HG02981 (cell line): Measurements from ENCODE around the gene MORF4L1.
"Not testable (repeated sequence)": the region's sequence is repeated elsewhere in the genome, so short reads cannot be mapped to it uniquely, and the experiment has no call there.

Source experiments
- ATAC-seq: cut with Tn5 transposase; IDR thresholded peaks from one replicate; pipeline ENCODE4 v1.9.1; 2021; ENCODE audit warnings: mild to moderate bottlenecking, moderate library complexity; ENCODE audit not compliant: unreplicated experiment

Gene MORF4L1

DNA sequence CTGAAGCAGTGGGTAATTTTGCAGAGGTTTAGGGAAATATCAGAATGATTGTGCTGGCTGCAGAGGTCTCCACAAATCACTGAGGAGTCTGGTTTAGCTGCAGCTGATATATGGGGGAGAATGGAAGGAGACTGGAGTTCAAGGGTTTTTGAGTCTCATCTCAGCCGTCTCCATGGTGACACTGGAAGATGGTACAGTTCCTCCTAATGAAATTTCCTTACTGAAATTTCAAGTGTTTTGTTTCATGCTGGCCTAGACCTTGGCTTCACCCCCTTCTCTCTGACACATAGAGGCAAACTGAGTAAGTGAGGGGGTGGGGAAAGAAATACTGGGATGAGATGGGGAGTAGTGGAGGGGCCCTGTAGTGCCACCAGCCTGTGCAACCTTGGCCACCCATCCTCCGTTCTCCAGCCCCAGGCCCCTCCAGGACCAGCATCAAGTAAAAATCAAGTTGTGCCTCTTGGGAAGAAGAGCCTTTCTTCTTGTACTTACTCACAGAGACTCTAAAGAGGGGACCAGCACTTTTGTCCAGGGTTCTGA lies 17.8 kb upstream of the MORF4L1 start:
- no peak for ATAC-seq

DNA sequence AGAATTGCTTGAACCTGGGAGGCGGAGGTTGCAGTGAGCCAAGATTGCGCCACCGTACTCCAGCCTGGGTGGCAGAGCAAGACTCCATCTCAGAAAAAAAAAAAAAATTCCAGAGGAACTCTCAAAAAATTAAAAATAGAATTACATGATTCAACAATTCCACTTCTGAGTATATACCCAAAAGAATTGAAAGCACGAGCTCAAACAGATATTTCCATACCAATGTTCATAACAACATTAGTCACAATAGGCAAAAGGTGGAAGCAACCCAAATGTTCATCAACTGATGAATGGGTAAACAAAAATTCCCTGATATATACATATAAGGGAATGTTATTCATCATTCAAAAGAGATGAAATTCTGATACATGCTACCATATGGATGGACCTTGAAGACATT lies 16.9 kb upstream of the MORF4L1 start:
- no peak for ATAC-seq

DNA sequence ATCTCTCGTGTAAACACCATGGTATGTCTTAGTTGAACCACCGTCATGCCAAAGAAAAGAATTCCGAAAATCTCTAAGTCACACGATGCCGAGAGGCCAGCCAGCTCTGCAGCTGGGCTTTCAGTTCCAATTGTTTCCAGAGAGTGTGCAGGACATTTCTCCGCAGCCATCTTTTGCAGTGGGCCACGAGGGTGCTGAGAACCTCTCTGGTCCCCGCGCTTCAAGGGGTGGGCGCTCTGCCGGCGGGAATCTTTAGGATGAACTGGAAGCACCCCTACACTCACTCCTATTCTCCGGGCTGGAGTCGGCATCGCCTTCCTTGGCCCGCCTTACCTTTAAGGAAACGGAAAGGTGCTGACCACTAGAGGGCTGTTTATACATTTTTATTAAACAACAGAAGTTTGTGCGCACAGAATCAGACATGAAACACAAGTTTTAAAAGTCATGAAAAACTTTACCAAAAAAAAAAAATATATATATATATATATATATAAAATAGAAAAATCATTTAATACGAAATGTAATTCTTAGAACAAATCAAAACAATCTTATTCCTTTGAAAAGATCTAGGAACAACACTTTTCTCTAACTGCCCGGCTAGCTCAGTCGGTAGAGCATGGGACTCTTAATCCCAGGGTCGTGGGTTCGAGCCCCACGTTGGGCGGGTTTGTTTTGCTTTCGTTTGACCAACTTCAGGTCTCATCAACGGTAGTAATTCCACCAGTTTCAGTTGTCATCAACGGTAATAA lies 12.5 kb upstream of the MORF4L1 start:
- peak; percentile 91 for ATAC-seq

DNA sequence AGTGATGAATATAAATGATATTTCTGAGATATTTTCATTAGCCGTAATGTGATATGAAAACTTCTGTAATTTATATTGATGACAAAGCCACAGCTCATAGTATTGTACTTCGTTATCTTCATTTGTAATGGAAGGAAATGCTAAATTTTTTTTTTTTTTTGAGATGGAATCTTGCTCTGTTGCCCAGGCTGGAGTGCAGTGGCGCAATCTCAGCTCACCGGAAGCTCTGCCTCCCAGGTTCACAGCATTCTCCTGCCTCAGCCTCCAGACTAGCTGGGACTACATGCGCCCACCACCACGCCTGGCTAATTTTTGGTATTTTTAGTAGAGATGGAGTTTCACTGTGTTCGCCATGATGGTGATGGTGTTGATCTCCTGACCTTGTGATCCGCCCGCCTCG lies 7.1 kb upstream of the MORF4L1 start:
- not testable (repeated sequence) for ATAC-seq

DNA sequence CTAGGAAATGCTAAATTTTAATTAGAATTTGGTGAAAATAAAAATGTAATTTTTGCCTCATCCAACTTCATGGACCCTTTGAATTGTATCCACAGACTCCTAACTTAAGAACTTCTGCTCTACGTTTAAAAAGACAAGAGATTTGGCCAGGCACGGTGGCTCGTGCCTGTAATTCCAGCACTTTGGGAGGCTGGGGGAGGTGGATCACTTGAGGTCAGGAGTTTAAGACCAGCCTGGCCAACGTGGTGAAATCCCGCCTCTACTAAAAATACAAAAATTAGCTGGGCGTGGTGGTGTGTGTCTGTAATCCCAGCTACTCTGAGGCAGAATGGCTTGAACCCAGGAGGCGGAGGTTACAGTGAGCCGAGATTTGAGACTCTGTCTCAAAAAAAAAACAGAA lies 6.7 kb upstream of the MORF4L1 start:
- not testable (repeated sequence) for ATAC-seq

DNA sequence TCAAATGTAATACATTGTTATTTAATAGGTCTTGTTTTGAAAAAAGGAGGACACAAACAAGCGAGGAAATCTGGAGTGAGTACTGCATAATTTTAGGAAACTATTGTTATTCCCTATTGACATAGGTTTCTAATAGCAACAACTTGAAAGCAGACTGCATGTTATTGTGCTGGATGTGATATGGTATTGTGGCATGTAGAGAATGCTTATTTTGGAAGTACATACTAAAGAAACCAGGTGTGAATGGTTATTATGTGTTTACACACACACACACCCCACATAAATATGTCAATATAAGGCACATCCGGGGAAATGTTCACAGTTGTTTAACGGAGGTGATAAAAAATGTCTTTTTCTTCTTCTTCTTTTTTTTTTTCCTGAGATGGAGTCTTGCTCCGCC lies 5.9 kb upstream of the MORF4L1 start:
- ATAC-seq: no peak

DNA sequence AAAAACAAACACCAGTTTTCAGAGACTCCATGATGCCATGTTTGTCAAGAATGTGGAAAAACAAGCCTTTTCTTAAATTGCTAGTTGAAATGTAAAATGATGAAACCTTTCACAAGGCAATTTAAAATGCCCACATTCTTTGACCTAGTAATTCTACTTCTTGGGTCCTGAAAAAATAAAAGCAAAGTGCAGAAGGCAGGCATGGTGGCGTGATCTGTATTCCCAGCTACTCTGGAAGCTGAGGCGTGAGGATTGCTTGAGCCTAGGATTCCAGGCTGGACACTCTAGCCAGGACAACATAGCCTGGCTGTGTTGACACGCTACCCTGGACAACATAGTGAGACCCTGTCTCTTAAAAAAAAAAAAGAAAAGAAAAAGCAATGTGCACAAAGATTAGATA lies 4.3 kb upstream of the MORF4L1 start:
- ATAC-seq: no peak

DNA sequence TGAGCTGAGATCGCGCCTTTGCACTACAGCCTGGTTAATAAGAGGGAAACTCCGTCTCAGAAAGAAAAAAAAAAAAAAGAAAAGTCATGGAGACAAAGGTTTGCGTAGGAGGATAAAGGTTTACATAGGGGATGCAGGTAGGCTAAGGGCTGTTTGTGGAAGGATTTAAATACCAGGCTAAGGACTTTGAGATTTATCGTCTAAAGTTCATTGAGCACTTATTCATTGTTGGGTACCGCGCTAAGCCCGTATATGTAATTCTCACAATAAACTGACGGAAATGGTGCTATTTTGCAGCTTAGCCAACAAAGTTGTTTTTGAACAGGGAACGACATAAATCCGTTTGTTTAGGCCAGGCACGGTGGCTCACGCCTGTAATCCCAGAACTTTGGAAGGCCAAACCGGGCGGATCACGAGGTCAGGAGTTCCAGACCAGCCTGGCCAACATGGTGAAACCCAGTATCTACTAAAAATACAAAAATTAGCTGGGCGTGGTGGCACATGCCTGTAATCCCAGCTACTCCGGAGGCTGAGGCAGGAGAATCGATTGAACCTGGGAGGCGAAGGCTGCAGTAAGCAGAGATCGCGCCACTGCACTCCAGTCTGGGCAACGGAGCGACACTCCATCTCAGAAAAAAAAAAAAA lies 1.1 kb upstream of the MORF4L1 start:
- not testable (repeated sequence) for ATAC-seq

DNA sequence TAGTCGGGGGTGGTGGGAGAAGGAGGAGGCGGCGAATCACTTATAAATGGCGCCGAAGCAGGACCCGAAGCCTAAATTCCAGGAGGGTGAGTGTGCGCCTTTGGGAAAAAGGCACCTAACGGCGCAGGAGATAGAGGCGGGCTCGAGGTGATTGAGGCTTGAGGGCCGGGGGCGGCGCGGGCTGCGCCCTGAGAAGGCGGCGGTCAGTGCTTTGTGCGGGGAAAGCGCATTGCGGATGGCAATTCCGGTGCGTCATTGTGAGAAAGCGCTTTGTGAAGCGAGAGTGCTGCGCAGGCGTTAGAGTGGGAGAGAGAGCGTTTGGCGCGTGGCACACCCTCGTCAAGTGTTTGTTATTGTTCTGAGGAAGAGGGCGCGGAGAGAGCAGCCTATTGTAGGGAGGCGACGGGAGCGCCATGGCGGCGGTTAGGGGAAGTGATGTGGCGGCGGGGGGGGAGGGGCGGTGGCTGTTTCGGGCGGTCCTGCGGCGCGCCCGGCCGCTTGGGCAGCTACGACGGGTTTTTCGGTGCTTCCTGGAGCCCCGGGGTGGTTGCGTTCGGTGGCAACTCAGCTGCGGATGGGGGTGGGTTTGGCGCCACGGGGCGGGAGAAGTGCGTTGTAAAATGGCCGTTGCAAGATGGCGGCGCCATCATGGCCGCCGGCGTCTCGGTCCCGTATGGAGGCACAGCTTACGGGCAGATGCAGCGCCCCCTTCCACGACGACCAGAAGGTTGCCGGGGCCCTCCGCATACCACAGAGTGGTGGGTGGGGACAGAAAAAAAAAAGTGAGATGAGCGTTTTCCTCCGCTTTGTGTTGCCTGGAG lies 492 bp downstream of the MORF4L1 start:
- peak; percentile 49 for ATAC-seq

DNA sequence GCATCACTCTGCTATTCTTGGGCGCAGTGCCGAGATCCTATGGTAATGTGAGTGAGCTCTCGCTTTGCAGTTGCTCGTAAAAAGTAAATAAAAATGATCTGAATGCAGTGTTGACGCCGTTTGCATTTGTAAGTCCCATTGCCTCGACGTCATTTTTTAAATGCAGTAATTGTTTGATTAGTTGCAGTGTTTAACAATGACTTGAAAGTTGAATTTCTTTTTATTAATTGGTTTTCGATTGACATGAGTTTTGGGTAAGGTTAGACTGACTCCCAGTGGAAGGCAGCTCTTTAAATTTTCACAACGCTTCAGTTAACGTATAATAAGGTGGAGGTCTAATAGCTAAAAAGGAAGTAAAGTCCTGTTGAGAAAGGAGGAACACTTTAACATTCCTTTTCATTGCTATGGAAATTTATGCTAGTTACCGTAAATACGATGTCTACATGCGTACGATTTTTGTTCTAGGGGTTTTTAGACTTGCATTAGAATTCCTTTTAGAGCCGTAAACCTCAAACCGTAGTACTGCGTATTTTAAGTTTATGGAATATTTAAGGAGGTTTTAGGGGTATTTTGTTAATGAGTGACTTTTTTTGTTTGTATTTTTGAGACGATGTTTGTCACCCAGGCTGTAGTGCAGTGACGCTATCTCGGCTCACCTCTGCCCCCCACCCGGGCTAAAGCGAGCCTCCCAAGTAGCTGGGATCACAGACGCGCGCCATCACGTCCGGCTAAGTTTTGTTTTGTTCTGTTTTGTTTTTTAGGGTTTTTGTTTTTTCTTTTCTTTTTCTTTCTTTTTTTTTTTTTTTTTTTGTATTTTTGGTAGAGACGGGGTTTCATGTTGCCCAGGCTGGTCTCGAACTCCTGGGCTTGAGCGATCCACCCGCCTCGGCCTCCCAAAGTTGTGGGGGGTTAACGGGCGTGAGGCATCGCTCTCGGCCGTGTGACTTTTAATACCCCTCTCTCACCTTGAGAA lies 1.4 kb downstream of the MORF4L1 start:
- ATAC-seq: no peak

DNA sequence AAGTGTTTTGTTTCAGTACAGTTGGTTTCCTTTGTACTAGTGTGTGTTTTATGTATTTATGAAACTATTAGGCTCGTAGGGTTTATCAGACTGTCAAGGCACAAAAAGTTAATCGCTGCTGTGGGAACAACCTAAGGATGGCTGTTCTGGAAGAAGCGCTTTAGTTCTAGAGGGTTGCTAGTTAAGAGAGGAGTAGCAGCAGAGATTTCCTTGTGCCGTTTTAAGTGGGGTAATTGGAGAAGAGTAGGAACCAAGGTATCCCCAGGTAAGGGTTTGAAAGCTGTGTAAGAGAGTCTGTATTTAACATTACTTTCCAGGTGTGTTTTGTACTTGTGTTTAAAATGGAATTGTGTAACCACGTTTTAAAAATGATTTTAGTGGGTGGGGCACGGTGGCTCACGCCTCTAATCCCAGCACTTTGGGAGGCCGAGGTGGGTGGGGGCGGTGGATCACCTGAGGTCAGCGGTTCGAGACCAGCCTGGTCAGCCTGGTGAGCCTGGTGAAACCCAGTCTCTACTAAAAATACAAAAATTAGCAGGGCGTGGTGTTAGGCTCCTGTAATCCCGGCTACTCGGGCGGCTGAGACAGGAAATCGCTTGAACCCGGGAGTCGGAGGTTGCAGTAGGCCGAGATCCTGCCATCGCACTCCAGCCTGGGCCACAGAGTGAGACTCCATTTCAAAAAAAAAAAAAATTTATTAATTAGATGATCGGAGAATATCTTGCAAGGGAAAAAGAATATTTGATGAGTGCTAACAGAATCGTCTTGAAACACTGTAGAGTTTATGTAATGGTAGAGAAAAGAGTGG lies 2.6 kb downstream of the MORF4L1 start:
- ATAC-seq: no peak

DNA sequence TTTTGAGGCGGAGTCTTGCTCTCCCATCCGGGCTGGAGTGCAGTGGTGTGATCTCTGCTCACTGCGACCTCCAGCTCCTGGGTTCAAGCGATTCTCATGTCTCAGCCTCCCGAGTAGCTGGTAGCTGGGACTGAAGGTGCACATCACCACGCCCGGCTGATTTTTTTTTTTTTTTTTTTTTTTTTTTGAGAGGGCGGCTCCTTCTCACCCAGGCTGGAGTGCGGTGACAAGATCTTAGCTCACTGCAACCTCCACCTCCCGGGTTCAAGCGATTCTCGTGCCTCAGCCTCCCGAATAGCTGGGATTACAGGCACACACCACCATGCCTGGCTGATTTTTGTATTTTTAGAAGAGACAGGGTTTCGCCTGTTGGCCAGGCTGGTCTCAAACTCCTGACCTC lies 4.3 kb downstream of the MORF4L1 start:
- not testable (repeated sequence) for ATAC-seq

DNA sequence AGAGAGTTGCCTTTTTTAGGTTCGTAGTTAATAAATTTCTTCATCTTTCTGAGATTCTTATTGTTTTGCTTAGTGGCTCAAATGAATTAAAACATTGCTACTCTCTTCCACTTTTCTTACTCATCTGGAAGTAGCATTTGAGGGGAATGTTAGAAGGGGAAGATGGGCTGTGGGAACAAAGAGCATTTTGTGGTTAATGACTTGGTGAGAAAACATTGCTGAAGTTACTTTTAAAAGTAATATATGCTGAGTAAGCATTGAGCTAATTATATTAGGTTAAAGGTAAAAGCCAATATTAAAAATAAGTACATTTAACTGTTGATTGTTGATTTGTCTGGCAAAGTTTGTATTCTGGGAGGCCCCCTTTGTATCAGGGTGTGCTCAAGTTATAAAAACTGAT lies 5.7 kb downstream of the MORF4L1 start:
- no peak for ATAC-seq

DNA sequence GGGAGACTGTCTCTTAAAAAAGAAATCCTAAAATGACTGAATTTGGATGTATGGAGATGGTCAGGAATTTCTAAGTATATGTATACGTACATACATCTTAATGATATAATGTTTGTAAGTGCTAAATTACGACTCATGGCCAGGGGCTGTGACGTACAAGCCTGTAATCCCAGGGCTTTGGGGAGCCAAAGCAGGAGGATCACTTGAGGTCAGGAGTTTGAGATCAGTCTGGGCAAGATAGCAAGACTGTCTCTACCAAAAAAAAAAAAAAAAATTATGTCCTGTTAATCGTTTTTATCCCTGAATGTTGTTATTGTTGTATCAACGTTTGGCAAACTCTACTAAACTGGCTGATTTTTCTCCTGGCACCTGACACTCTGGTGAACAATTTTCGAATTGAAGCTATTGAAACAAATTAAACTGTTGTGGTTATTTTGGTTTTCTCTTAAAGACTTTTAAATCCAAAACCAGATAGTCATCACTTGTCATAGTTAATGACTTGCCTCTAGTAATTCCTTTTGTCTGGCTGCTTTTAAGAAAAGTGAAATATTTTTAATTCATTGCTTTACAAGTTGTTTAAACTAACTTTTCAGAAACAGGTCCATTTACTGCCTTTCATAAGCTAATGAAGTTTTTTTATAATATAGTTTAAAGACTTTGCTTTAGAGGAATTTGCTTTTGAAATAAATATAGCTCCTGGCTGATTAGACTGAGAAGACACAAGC lies 7.0 kb downstream of the MORF4L1 start:
- ATAC-seq: no peak

DNA sequence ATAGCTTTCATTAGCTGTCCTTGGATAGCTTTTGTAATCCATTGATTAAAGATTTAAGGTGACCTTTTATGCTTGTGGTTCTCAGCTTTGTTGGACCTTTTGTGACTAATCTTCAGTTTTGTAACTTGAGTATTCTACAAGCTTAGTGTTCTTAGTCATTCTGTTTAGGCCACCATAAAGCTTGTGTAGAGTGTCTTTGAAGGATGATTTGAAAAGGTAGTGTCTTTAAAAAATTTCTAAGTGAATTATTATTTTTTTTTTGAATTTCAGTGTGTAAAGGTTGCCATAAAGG lies 7.5 kb downstream of the MORF4L1 start:
- no peak for ATAC-seq

DNA sequence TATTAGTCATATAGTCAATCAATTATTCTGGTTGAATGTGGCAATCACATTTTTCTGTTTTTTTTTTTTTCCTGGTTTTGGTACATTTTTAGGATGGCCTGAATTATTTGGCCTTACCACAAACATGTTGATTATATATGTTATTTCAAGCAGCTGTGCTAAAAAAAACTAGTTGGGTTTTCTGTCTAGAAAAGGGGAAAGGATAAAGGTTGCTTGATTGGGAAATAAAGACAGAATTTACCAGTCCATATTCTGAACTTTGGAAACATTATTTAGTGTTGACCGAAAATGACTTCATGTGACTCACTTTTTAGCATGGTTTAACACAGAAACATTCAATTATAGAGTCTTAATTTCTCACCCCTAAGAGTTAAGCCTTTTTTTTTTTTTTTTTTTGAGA lies 8.1 kb downstream of the MORF4L1 start:
- ATAC-seq: no peak

DNA sequence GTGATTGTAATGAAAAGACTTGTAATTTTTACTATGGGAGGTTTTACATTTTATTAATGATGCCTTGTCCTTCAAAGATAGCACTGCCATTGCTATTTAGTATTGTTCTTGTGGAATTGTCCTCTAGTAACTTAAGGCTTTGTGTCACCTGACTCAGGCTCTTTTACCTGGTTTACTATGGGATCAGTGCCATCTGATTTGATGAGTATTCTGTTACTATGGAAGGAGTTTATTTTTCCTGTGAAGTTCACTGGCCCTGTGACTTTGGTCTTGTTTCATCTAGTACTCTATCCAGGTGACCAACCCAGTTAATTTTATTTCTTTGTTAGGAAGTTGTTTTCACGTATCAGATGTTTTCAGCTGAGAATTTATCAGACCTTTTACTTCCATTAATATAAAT lies 9.0 kb downstream of the MORF4L1 start:
- ATAC-seq: no peak

DNA sequence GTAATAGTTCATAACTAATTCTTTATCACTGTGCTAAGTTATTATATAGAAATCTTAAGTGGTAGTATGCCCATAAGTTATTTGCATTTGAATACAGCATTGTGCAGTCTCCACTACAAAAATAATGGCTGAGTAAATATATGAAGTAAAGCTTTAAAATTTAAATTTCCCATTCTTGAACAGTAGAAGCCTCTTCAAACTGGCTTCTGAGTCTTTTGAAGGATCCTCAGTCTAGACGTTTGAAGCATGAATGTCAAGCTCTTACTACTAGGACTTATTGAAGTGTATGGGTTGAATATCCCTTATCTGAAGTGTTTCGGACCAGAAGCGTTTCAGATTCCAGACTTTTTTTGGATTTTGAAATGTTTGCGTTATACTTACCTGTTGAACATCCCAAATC lies 16.3 kb downstream of the MORF4L1 start:
- ATAC-seq: no peak

DNA sequence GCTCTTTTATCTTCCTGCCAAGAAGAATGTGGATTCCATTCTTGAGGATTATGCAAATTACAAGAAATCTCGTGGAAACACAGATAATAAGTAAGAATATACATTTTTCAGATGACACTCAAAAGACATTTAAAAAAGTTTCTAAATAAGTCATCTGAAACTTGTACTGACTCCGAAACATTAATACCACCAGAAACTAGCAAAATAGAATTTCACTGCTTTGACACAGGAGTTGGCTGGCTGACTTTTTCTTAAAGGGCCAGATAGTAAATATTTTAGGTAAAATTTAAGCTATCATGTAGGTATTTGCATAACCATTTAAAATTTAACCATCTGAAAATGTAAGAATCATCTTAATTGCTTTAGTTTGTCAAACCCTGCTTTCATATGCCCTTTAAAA lies 20.8 kb downstream of the MORF4L1 start:
- ATAC-seq: no peak
